ENCODE data around the gene HAND1. TPM values are rescaled to one million over a fixed set of nuclear protein-coding genes. Genes with fewer than 3 reads are reported as not detected.

HAND1 gene
- total and polyA plus RNA-seq, 8 donors: 0.08 to 0.09 TPM; not detected in 6

- no peak for FAIRE-seq
- WGBS, 2 donors: 9 to 10% methylated on average over 15 of the region's 15 CpGs
Observed at GRCh38 chr5:154484393-154485095, 6.5 kb upstream of the HAND1 start.

GRCh38 chr5:154483654-154484392, 5.8 kb upstream of the HAND1 start:
- intact Hi-C loops (cut with DNase I): no loop called here
- no peak overlapping the region for H3K4me3 ChIP-seq
- H3K4me1 ChIP-seq: peaks cover 0 to 9% (median 0%) of the 10 kb centered on the region in 3 donors
- FAIRE-seq: no peak
- WGBS, 2 donors: 8 to 9% methylated on average over 34 of the region's 34 CpGs
- H3K27me3 ChIP-seq: peaks cover 15 to 86% (median 41%) of the 10 kb centered on the region in 4 donors
- no peak for TF ChIP-seq CTCF (IDR thresholded peaks at IDR 0.05)
- H3K27ac ChIP-seq: no peak overlapping the region
- no peaks in the 10 kb centered on the region for H3K9me3 ChIP-seq
- H3K36me3 ChIP-seq: no peaks in the 10 kb centered on the region
- DNase-seq: no peak
- ATAC-seq: no peak

More at GRCh38 chr5:154484393-154485095, 6.5 kb upstream of the HAND1 start:
- peaks cover 15 to 83% (median 40%) of the 10 kb centered on the region in 4 donors for H3K27me3 ChIP-seq
- DNase-seq: no peak
- peaks cover 0 to 5% (median 0%) of the 10 kb centered on the region in 3 donors for H3K4me1 ChIP-seq
- H3K4me3 ChIP-seq: no peak overlapping the region
- intact Hi-C loops (cut with DNase I): no loop called here
- no peak for ATAC-seq
- TF ChIP-seq CTCF (IDR thresholded peaks at IDR 0.05): no peak
- no peaks in the 10 kb centered on the region for H3K36me3 ChIP-seq
- H3K27ac ChIP-seq: no peak overlapping the region
- no peaks in the 10 kb centered on the region for H3K9me3 ChIP-seq

- Histone ChIP-seq H3K4me1 (peaks cover 0 to 11% (median 1%) of the 10 kb centered on the region in 3 donors), H3K27ac (no peak overlapping the region), H3K4me3 (no peak overlapping the region), H3K36me3 (no peaks in the 10 kb centered on the region), H3K9me3 (no peaks in the 10 kb centered on the region), H3K27me3 (peaks cover 15 to 91% (median 40%) of the 10 kb centered on the region in 4 donors)
- no peak for DNase-seq
- intact Hi-C loops (cut with DNase I): no loop called here
- WGBS, 2 donors: 5 to 6% methylated on average over 49 of the region's 49 CpGs
- FAIRE-seq: no peak
- no peak for TF ChIP-seq CTCF (IDR thresholded peaks at IDR 0.05)
- ATAC-seq: peak in 1 of 4 donors; percentile 21
Observed at GRCh38 chr5:154482528-154483449, 4.8 kb upstream of the HAND1 start.

GRCh38 chr5:154481584-154482381, 3.8 kb upstream of the HAND1 start:
- Histone ChIP-seq H3K9me3 (no peaks in the 10 kb centered on the region), H3K4me3 (no peak overlapping the region), H3K4me1 (peaks cover 0 to 11% (median 3%) of the 10 kb centered on the region in 3 donors), H3K27me3 (peaks cover 5 to 90% (median 40%) of the 10 kb centered on the region in 4 donors), H3K36me3 (no peaks in the 10 kb centered on the region), H3K27ac (no peak overlapping the region)
- ATAC-seq: no peak
- FAIRE-seq: no peak
- WGBS, 2 donors: 32 to 33% methylated on average over 11 of the region's 11 CpGs
- no peak for TF ChIP-seq CTCF (IDR thresholded peaks at IDR 0.05)
- DNase-seq: no peak
- intact Hi-C loops (cut with DNase I): no loop called here

Measured in pancreas (tissue), 10 donors.